GM12875 (cell line): ENCODE data around the gene ANKRD9.
"Not testable (repeated sequence)": the region's sequence is repeated elsewhere in the genome, so short reads cannot be mapped to it uniquely, and the experiment has no call there.

ENCODE experiments used
- H3K4me3 ChIP-seq: one replicate; pipeline ENCODE4 v1.5.1; 2011; ENCODE audit warnings: low read depth, low read length, control low read depth
- CTCF ChIP-seq: IDR thresholded peaks from 2 replicates; pipeline ENCODE4 v1.5.1; 2011; ENCODE audit warnings: low read depth, mild to moderate bottlenecking, control low read depth, inconsistent platforms, low read length, moderate library complexity, borderline replicate concordance; ENCODE audit not compliant: insufficient read depth

ANKRD9 gene

GRCh38 chr14:102548616-102549240, 39.2 kb upstream of the ANKRD9 start:
- no peak overlapping the region for H3K4me3 ChIP-seq
- no peak for TF ChIP-seq CTCF

DNA sequence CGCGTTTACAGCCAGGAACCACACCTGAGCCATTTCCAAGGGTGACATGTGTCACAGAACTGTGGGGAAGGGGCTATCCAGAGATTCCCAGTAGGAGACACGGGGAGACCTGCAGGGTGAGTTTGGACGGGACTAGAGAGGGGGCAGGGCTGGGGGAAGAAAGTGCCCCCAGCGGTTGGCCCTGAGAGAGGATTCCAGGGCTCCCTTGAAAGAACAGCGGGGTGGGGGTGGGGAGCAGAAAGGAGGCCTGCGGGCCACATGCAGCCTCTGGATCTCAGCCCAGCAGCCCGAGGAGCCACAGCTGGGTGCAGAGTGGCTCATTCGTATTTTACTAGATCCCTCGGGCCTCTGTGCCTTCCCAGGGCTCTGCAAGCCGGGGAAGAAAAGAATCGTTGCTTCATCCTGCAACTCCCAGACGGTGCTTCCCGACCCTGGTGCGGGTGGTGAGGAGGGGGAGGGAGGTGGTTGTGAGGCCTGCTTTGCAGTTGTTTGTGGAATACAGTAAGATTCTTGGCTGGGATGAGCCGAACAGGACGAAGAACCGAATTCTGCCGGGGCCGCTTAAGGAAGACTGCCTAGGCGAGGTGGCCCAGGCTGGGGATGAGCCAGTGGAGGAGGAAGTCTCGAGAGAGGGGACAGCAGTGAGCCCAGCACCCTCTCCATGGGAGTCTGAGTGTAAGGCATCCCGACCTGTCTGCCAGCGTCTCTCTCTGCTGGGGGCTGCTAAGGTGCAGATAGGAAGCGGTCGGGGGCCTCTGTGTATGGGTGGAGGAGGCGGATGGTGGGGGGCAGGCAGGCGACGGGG, 36.1 kb upstream of the ANKRD9 start:
- TF ChIP-seq CTCF: no peak
- no peak overlapping the region for H3K4me3 ChIP-seq

DNA sequence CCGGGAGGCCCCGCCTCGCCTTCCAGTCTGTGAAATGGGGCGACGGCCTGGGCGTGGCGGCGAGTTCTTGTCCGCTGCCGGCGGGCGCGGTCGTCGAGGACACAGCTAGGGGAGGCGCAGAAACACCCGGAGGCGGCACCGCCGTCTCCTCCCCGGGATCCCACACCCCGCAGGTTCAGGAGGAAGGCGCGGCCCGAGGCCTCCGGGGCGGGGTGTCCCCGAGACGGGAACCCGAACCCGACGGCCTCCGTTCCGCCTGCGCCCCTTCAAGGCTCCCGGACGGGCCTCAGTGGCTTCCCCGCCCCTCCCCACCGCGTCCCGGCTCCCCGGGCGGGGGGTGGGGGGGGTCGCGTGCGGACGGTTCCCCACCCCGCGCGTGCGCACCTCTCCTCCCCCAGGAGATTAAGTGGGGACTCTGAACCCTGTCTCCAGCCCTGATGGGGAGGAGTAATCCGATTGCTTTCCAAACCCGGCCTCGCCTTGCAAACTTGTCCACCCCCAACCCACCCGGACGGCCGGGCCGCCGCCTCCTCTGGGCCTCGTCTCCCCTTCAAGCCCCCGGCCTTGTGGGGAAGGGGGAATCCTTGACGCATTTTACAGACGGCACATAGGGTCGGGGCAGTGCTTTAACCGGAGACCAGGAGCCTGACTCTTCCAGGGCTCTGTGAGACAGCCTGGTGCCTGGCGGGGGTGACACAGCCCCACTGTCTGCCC, 35.3 kb upstream of the ANKRD9 start:
- H3K4me3 ChIP-seq: no peak overlapping the region
- TF ChIP-seq CTCF: no peak

GRCh38 chr14:102544046-102544746, 34.6 kb upstream of the ANKRD9 start:
- no peak overlapping the region for H3K4me3 ChIP-seq
- no peak for TF ChIP-seq CTCF

- TF ChIP-seq CTCF: no peak
- no peak overlapping the region for H3K4me3 ChIP-seq
These were observed 32.2 kb upstream of the ANKRD9 start for GRCh38 chr14:102541771-102542170.

DNA sequence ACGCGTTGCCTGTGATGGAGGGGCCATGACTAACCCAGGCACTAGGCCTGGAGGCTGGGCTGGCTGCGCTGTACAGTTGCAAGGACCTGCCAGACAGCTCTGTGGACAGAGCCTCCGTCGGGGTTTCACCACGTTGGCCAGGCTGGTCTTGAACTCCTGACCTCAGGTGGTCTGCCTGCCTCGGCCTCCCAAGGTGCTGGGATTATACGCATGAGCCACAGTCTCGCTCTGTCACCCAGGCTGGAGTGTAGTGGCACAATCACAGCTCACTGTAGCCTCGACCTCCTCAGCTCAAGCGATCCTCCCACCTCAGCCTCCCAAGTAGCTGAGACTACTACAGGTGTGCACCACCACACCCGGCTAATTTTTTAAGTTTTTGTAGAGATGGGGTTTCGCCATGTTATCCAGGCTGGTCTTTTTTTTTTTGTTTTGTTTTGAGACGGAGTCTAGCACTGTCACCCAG, 31.5 kb upstream of the ANKRD9 start:
- not testable (repeated sequence) for H3K4me3 ChIP-seq
